ENCODE results near the gene ADAT2. TPM values are rescaled to one million over a fixed set of nuclear protein-coding genes. Genes with fewer than 3 reads are reported as not detected.

The ADAT2 gene
- polyA plus RNA-seq, 1 donor from 2014 or later, result 1.7 TPM

GRCh38 chr6:143396497-143397226 lies 53.8 kb downstream of the ADAT2 start:
- no peaks in the 10 kb centered on the region for H3K9me3 Mint-ChIP-seq

GRCh38 chr6:143395699-143396098 lies 54.8 kb downstream of the ADAT2 start:
- H3K27ac Mint-ChIP-seq, result no peak overlapping the region
- no peak overlapping the region for H3K4me3 Mint-ChIP-seq
- peaks cover 2 to 9% (median 3%) of the 10 kb centered on the region in 3 donors for H3K4me1 Mint-ChIP-seq
- H3K36me3 Mint-ChIP-seq, result peaks cover 2% of the 10 kb centered on the region
- peaks cover 3% of the 10 kb centered on the region for H3K27me3 Mint-ChIP-seq
- H3K9me3 Mint-ChIP-seq, result no peaks in the 10 kb centered on the region

More at GRCh38 chr6:143396497-143397226, 53.8 kb downstream of the ADAT2 start:
- Mint-ChIP-seq H3K36me3 (peaks cover 2% of the 10 kb centered on the region), H3K27ac (no peak overlapping the region), H3K4me3 (no peak overlapping the region), H3K27me3 (peaks cover 4% of the 10 kb centered on the region), H3K4me1 (peaks cover 6 to 12% (median 7%) of the 10 kb centered on the region in 3 donors)

- Mint-ChIP-seq H3K36me3 (peaks cover 2% of the 10 kb centered on the region), H3K4me1 (no peaks in the 10 kb centered on the region), H3K27ac (no peak overlapping the region), H3K9me3 (no peaks in the 10 kb centered on the region), H3K27me3 (peaks cover 3% of the 10 kb centered on the region), H3K4me3 (no peak overlapping the region)
These were observed 56.1 kb downstream of the ADAT2 start for GRCh38 chr6:143394389-143394788.

- no peak overlapping the region for H3K27ac Mint-ChIP-seq
- H3K4me3 Mint-ChIP-seq, result no peak overlapping the region
- H3K36me3 Mint-ChIP-seq, result peaks cover 2% of the 10 kb centered on the region
- no peaks in the 10 kb centered on the region for H3K27me3 Mint-ChIP-seq
- no peaks in the 10 kb centered on the region for H3K9me3 Mint-ChIP-seq
- no peaks in the 10 kb centered on the region for H3K4me1 Mint-ChIP-seq
These were observed 60.2 kb downstream of the ADAT2 start for GRCh38 chr6:143390278-143390677.

GRCh38 chr6:143385636-143386035 lies 64.9 kb downstream of the ADAT2 start:
- Mint-ChIP-seq H3K4me3 (no peak overlapping the region), H3K27me3 (peaks cover 5% of the 10 kb centered on the region), H3K9me3 (no peaks in the 10 kb centered on the region), H3K27ac (no peak overlapping the region), H3K4me1 (no peaks in the 10 kb centered on the region), H3K36me3 (no peaks in the 10 kb centered on the region)

- Mint-ChIP-seq H3K27me3 (peaks cover 7% of the 10 kb centered on the region), H3K4me1 (peaks cover 0 to 3% (median 3%) of the 10 kb centered on the region in 3 donors), H3K4me3 (no peak overlapping the region), H3K27ac (no peak overlapping the region), H3K36me3 (peaks cover 2% of the 10 kb centered on the region), H3K9me3 (peaks cover 2 to 4% (median 4%) of the 10 kb centered on the region in 3 donors)
These were observed 73.6 kb downstream of the ADAT2 start for GRCh38 chr6:143376861-143377260.

GRCh38 chr6:143376375-143376774 lies 74.1 kb downstream of the ADAT2 start:
- H3K27me3 Mint-ChIP-seq, result peaks cover 7% of the 10 kb centered on the region
- peaks cover 0 to 3% (median 3%) of the 10 kb centered on the region in 3 donors for H3K4me1 Mint-ChIP-seq
- H3K9me3 Mint-ChIP-seq, result peaks cover 2 to 4% (median 4%) of the 10 kb centered on the region in 3 donors

GRCh38 chr6:143375022-143375585 lies 75.4 kb downstream of the ADAT2 start:
- peaks cover 3% of the 10 kb centered on the region for H3K27me3 Mint-ChIP-seq
- H3K9me3 Mint-ChIP-seq, result peaks cover 2 to 4% (median 4%) of the 10 kb centered on the region in 3 donors
- peaks cover 0 to 3% (median 3%) of the 10 kb centered on the region in 3 donors for H3K4me1 Mint-ChIP-seq
- no peak overlapping the region for H3K4me3 Mint-ChIP-seq
- H3K27ac Mint-ChIP-seq, result no peak overlapping the region
- H3K36me3 Mint-ChIP-seq, result peaks cover 2% of the 10 kb centered on the region

More at GRCh38 chr6:143376375-143376774, 74.1 kb downstream of the ADAT2 start:
- H3K36me3 Mint-ChIP-seq, result peaks cover 2% of the 10 kb centered on the region
- no peak overlapping the region for H3K4me3 Mint-ChIP-seq
- H3K27ac Mint-ChIP-seq, result no peak overlapping the region

- Mint-ChIP-seq H3K4me3 (no peak overlapping the region), H3K4me1 (peaks cover 0 to 3% (median 3%) of the 10 kb centered on the region in 3 donors), H3K27me3 (peaks cover 3% of the 10 kb centered on the region), H3K27ac (peak overlapping the region in 1 of 3 donors; percentile 45), H3K36me3 (no peaks in the 10 kb centered on the region), H3K9me3 (peaks cover 2 to 4% (median 4%) of the 10 kb centered on the region in 3 donors)
These were observed 76.5 kb downstream of the ADAT2 start for GRCh38 chr6:143374014-143374413.

Other genes starting within 250 kb of the ADAT2 start
- 17.9 TPM for gene PEX3, start 110 bp upstream of the ADAT2 start, polyA plus RNA-seq
- gene FUCA2, start 61.0 kb upstream of the ADAT2 start, polyA plus RNA-seq, result 15.4 TPM
- gene PHACTR2, start 227.3 kb upstream of the ADAT2 start, polyA plus RNA-seq, result 3.2 TPM

Measured in IgD-negative memory B cell (primary cell).